ENCODE results near the gene TPSD1.
A peak's percentile ranks its signal among the peaks of the same experiment; 100 is the strongest.
"Not testable (repeated sequence)": the region's sequence is repeated elsewhere in the genome, so short reads cannot be mapped to it uniquely, and the experiment has no call there.

TPSD1 gene

DNA sequence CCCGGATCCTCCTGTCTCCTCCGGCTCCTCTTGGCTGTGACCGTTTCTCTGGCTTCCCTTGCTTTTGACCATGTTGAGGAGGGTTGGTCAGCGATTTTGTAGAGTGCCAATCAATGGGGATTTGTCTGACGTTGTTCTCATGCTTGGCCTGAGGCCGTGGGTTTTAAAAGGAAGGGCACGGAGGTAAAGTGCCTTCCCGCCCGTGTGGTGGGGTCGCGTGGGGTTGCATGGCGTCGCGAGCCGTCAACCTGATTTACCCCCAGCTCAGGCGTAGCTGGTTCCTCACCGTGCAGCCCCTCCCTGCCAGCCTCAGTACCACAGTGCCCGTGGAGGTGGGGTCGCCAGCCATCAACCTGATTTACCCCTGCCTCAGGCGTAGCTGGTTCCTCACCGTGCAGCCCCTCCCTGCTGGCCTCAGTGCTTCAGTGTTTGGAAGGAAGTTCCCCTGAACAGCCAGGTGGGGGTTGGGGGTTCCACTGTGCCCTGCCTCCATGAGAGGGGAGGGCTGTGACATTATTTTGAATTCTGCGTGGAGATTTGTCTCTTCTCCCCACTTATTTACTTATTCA, 10.3 kb upstream of the TPSD1 start:
- Histone ChIP-seq H3K9me3 (ENCODE audit: severe bottlenecking) (no peaks in the 10 kb centered on the region), H3K36me3 (no peaks in the 10 kb centered on the region), H3K27ac (no peak overlapping the region), H3K4me3 (ENCODE audit: low read depth, low read length) (no peak overlapping the region; the same call in 1 of the 2 replicates), H3K27me3 (ENCODE audit: insufficient read depth, low read depth, severe bottlenecking) (no peaks in the 10 kb centered on the region)
- TF ChIP-seq CTCF (IDR thresholded peaks at IDR 0.05; ENCODE audit: low read depth, low read length), result no peak
- DNase-seq, result peak; percentile 49

- not testable (repeated sequence) for H3K4me3 ChIP-seq (ENCODE audit: low read depth, low read length); DNase-seq; H3K27me3 ChIP-seq (ENCODE audit: insufficient read depth, low read depth, severe bottlenecking); H3K9me3 ChIP-seq (ENCODE audit: severe bottlenecking); H3K27ac ChIP-seq; H3K36me3 ChIP-seq
Observed at GRCh38 chr16:1247903-1248537, 7.8 kb upstream of the TPSD1 start.

DNA sequence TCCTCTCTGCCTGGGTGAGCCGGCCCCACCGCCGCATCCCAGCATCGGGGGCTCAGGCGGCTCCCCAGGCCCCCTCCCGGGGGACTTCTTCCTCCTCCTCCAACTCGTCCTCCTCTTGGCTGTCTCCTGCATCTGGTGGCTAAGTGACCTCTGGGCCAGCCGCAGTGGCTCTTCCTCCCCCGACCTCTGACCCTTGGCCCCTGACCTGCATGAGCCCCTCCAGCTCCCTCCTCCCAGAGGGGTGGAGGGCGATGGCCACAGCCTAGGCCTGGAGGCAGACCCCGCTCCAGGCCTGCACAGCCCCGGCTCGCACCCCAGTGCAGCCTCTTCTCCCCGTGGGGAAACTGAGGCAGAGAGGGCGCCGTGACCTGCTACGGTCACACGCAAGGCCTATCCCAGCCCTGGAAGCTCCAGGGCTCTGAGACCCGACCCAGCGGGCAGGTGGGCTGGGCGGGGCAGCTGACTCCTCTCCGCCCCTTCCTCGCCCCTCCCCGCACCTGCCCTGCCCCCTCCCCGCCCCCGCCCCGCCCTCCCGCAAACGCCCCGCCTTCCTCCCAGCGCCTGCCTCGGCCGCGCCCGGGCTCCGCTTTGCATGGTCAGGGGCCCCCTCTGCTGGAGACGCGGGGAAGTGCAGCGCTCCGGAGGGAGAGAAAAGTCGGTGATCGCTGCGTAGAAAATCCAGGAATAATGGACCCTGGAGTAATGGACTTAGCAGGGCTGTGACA, 6.7 kb upstream of the TPSD1 start:
- H3K9me3 ChIP-seq (ENCODE audit: severe bottlenecking); H3K27me3 ChIP-seq (ENCODE audit: insufficient read depth, low read depth, severe bottlenecking); H3K36me3 ChIP-seq; H3K27ac ChIP-seq; H3K4me3 ChIP-seq (ENCODE audit: low read depth, low read length): not testable (repeated sequence)
- DNase-seq, result peak; percentile 3

- H3K27me3 ChIP-seq (ENCODE audit: insufficient read depth, low read depth, severe bottlenecking); H3K9me3 ChIP-seq (ENCODE audit: severe bottlenecking); H3K27ac ChIP-seq; DNase-seq; H3K36me3 ChIP-seq; H3K4me3 ChIP-seq (ENCODE audit: low read depth, low read length): not testable (repeated sequence)
Observed at GRCh38 chr16:1253701-1254364, 2.0 kb upstream of the TPSD1 start.

- H3K9me3 ChIP-seq (ENCODE audit: severe bottlenecking); H3K27me3 ChIP-seq (ENCODE audit: insufficient read depth, low read depth, severe bottlenecking); H3K4me3 ChIP-seq (ENCODE audit: low read depth, low read length); H3K36me3 ChIP-seq; H3K27ac ChIP-seq: not testable (repeated sequence)
- DNase-seq, result peak; percentile 7
Observed at GRCh38 chr16:1254821-1255220, 1.0 kb upstream of the TPSD1 start.

DNA sequence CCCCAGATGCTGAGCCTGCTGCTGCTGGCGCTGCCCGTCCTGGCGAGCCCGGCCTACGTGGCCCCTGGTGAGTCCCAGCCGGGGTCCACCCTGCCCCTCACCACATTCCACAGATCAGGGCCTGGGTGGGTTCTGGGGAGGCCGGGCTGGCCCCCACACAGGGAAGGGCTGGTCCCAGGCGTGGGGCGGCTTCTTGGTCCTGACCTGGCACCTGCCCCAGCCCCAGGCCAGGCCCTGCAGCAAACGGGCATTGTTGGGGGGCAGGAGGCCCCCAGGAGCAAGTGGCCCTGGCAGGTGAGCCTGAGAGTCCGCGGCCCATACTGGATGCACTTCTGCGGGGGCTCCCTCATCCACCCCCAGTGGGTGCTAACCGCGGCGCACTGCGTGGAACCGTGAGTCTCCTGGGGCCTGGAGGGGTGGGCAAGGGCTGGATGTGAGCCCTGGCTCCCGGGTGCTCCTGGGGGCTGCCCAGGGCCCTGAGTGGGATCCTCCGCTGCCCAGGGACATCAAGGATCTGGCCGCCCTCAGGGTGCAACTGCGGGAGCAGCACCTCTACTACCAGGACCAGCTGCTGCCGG, 516 bp downstream of the TPSD1 start:
- H3K4me3 ChIP-seq (ENCODE audit: low read depth, low read length); H3K36me3 ChIP-seq; H3K27me3 ChIP-seq (ENCODE audit: insufficient read depth, low read depth, severe bottlenecking); DNase-seq; H3K27ac ChIP-seq; H3K9me3 ChIP-seq (ENCODE audit: severe bottlenecking): not testable (repeated sequence)

DNA sequence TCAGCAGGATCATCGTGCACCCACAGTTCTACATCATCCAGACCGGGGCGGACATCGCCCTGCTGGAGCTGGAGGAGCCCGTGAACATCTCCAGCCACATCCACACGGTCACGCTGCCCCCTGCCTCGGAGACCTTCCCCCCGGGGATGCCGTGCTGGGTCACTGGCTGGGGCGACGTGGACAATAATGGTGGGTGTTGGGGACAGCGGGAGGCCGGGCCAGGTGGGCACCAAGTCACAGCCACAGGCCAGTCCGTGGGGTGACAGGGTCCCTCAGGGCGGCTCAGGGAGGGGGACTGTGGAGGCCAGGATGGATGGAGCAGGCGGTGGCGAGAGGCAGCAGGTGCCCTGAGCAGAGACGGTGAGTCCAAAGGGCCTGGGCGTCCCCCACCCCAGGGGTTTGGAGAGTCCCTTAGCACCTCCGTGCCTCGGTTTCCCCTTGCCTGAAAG, 1.0 kb downstream of the TPSD1 start:
- Histone ChIP-seq H3K4me3 (ENCODE audit: low read depth, low read length) (no peak overlapping the region), H3K9me3 (ENCODE audit: severe bottlenecking) (no peaks in the 10 kb centered on the region), H3K27me3 (ENCODE audit: insufficient read depth, low read depth, severe bottlenecking) (no peaks in the 10 kb centered on the region), H3K27ac (no peak overlapping the region), H3K36me3 (no peaks in the 10 kb centered on the region)
- TF ChIP-seq CTCF (IDR thresholded peaks at IDR 0.05; ENCODE audit: low read depth, low read length), result no peak
- no peak for DNase-seq

DNA sequence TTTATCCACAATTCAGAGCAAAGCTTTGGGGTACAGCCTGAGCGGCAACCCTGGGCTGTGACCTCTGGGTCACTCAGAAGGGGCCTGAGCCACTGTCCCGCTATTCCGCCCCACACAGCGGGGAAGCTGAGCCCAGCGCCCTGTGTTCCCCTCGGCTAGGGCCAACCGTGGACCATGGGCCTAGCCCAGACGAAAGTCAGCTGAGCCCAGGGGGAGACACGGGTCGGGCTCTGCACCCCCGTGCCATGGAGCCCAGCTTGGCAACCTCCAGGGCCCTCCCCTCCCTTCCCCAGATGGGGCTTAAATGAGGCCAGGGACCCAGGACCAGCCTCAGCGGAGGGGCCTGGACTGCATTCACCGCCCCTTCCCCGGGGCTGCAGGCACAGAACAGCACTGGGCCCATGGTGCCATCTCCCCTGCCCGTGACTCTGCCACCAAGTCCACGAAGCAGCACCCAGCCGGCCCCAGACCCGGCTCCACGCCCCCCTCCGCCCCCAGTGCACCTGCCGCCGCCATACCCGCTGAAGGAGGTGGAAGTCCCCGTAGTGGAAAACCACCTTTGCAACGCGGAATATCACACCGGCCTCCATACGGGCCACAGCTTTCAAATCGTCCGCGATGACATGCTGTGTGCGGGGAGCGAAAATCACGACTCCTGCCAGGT, 1.8 kb downstream of the TPSD1 start:
- no peak for TF ChIP-seq CTCF (IDR thresholded peaks at IDR 0.05; ENCODE audit: low read depth, low read length)
- Histone ChIP-seq H3K36me3 (no peaks in the 10 kb centered on the region), H3K9me3 (ENCODE audit: severe bottlenecking) (no peaks in the 10 kb centered on the region), H3K4me3 (ENCODE audit: low read depth, low read length) (no peak overlapping the region), H3K27ac (no peak overlapping the region), H3K27me3 (ENCODE audit: insufficient read depth, low read depth, severe bottlenecking) (no peaks in the 10 kb centered on the region)
- DNase-seq, result no peak
